HAP-1 (cell line): Measurements from ENCODE around the gene CPEB3.
"Not testable (repeated sequence)": the region's sequence is repeated elsewhere in the genome, so short reads cannot be mapped to it uniquely, and the experiment has no call there.

Experiments used
- DNase-seq, 2 experiments: peaks; one replicate each; pipeline ENCODE4 v3.0.0-alpha.2; 2016 to 2020; ENCODE audit warnings: low spot score in 2 of 2
- H3K27me3 ChIP-seq: fragments of 250-450 bp; sonication (Bioruptor Pico); 2 replicates; pipeline ENCODE4 v1.5.1; 2020; ENCODE audit warnings: low read depth, mild to moderate bottlenecking, moderate library complexity
- H3K36me3 ChIP-seq: fragments of 250-450 bp; sonication (Bioruptor Pico); replicated peaks from 2 replicates; pipeline ENCODE4 v1.5.1; 2020; ENCODE audit warnings: mild to moderate bottlenecking
- H3K4me1 ChIP-seq: fragments of 250-450 bp; sonication (Bioruptor Pico); 2 replicates; pipeline ENCODE4 v1.5.1; 2020; ENCODE audit warnings: mild to moderate bottlenecking
- H3K4me3 ChIP-seq: fragments of 250-450 bp; sonication (Bioruptor Pico); 2 replicates; pipeline ENCODE4 v1.5.1; 2020; ENCODE audit warnings: mild to moderate bottlenecking, moderate library complexity
- H3K9me3 ChIP-seq: fragments of 250-450 bp; sonication (Bioruptor Pico); 2 replicates; pipeline ENCODE4 v1.5.1; 2020; ENCODE audit warnings: mild to moderate bottlenecking, moderate library complexity
- in situ Hi-C: fragments of 300-500 bp; cut with MboI; formaldehyde crosslinking; loops from 3 replicates; pipeline ENCODE4 v1.14.3; 2020; ENCODE audit warnings: low sequenced_read_pairs, inconsistent platforms, mixed read lengths

CPEB3 gene

DNA sequence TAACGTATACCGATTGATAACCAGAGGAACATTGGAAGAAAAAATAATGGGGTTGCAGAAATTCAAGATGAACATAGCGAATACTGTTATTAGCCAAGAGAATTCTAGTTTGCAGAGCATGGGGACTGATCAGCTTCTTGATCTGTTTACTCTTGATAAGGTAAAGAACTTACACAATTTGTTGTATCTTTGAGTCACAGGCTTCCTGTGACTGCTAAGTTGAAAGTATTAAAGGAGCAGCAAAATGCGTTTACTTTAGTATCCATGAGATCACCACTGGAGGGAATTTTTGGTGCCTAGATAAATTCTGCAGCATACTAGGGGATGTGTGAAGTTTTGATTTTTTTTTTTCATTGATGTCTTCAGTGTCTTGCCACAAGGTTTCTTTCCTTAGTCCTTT lies 263.7 kb downstream of the CPEB3 start:
- in situ Hi-C loops: no loop called here
- Histone ChIP-seq H3K36me3 (peaks cover 32% of the 10 kb centered on the region), H3K4me3 (no peak overlapping the region), H3K9me3 (no peaks in the 10 kb centered on the region), H3K4me1 (peaks cover 4% of the 10 kb centered on the region; the same call in 1 of the 2 replicates), H3K27me3 (no peaks in the 10 kb centered on the region)
- DNase-seq: no peak

DNA sequence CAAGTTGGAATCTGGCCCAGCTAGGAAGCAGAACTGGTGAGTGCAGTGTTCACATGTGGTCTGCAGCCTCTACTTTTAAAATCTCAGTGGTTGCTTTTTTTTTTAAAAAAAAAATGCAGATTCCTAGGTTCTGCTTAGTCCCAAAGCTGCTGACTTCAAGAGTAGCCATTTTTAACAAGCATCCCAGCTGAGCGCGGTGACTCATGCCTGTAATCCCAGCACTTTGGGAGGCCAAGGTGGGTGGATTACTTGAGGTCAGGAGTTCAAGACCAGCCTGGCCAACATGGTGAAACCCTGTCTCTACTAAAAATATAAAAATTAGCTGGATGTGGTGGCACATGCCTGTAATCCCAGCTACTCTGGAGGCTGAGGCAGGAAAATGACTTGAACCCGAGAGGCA lies 265.5 kb downstream of the CPEB3 start:
- H3K36me3 ChIP-seq: peaks cover 39% of the 10 kb centered on the region
- DNase-seq, H3K9me3 ChIP-seq, H3K4me3 ChIP-seq, H3K27me3 ChIP-seq, in situ Hi-C loops, H3K4me1 ChIP-seq: not testable (repeated sequence)

DNA sequence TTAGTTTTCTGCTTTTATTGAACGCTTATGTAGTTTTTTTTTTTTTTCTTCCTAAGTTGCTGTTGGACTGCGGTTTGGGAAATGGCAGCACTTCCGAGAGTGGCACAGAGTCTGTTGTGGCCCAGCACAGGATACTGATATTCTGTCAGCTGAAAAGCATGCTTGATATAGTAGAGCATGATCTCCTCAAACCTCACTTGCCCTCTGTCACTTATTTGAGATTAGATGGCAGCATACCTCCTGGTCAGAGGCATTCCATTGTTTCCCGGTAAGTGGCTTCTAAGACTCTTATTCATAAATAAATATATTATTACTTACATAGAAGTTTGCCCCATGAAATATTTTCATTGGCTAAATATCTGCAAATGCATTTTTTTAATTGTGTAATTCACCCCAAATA lies 266.2 kb downstream of the CPEB3 start:
- in situ Hi-C loops: no loop called here
- Histone ChIP-seq H3K27me3 (no peaks in the 10 kb centered on the region), H3K4me1 (peaks cover 4% of the 10 kb centered on the region; the same call in 1 of the 2 replicates), H3K36me3 (peaks cover 35% of the 10 kb centered on the region), H3K9me3 (no peaks in the 10 kb centered on the region), H3K4me3 (no peak overlapping the region)
- no peak for DNase-seq

DNA sequence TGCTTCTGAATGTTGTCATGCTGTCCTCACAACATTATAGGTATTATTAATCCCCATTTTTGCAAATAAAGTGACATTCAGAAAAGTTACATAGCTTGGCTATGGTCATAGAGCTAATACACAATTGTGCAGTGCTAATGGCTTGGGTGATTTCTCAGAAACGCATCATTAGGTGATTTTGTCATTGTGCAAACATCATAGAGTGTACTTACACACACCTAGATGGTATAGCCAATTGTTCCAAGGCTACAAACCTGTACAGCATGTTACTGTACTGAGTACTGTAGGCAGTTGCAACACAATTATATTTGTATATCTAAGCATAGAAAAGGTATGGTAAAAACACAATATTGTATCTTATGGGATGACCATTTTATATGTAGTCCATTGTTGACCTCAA lies 276.3 kb downstream of the CPEB3 start:
- H3K4me1 ChIP-seq: no peaks in the 10 kb centered on the region; the same call in 1 of the 2 replicates
- DNase-seq: no peak
- H3K4me3 ChIP-seq: no peak overlapping the region
- H3K36me3 ChIP-seq: peaks cover 36% of the 10 kb centered on the region
- H3K9me3 ChIP-seq: no peaks in the 10 kb centered on the region
- in situ Hi-C loops: no loop called here
- no peaks in the 10 kb centered on the region for H3K27me3 ChIP-seq

DNA sequence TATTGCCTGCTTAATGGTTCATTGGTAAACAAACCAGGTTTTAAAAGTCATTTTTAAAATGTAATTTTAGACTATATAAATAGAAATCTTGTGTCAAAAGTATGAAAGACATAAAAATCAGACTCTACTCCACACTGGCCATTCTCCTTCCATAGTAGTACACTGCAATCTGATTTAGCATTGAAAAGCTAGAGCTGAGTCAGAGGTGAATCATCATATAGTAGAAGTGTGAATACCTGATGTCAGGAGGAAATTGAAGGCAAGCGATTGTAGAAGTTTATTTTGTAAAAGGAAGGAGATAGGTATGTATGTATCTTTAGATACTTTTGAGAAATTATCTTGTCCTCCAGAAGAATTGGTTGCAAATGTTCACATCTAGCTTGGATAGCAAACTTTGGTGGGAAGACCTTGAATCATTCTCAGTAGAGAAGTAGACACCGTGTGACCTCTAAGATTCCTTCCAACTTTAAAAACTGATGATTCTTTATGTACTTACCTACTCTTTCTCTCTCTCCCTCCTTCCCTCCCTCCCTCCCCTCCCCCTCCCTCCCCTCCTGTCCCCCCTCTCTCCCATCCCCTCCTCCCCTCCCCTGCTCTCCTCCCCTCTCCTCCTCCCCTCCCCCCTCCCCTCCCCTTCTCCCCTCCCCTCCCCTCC lies 279.2 kb downstream of the CPEB3 start:
- H3K36me3 ChIP-seq: peaks cover 26% of the 10 kb centered on the region
- no peaks in the 10 kb centered on the region for H3K27me3 ChIP-seq
- in situ Hi-C loops: no loop called here
- H3K9me3 ChIP-seq: no peaks in the 10 kb centered on the region
- DNase-seq: no peak
- no peaks in the 10 kb centered on the region; the same call in 1 of the 2 replicates for H3K4me1 ChIP-seq
- H3K4me3 ChIP-seq: no peak overlapping the region

DNA sequence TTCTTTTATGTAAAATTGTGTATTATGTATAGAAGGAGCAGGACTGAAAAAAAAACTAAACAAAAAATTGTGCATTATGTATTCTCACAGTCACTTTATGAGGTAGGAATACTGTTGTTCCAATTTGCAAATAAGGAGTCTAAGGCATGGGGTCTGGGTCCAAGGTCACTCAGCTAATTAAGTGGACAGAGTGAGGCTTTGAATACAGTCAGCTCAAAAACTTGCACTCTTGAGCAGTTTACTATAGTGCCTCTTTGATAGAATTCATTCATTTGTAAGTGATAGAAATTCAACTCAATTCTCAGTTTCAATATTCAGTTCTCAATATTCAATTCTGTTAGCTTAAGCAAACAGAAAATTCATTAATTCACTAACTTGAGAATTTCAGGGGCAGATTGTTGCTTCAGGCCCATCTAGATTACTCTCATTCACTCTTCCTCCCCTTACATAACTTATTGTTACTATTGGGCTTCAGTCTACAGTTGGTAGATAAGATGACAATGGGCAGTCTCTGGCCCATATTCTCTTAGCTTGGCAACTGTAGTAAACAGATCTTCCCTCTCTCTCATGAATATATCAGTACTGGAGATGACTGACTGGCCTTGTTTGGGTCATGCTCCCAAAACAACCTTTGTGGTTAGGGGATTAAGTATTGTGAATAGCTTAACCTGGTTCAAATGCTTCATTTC lies 280.7 kb downstream of the CPEB3 start:
- no peaks in the 10 kb centered on the region for H3K27me3 ChIP-seq
- H3K4me3 ChIP-seq: no peak overlapping the region
- in situ Hi-C loops: no loop called here
- DNase-seq: no peak
- H3K36me3 ChIP-seq: peaks cover 26% of the 10 kb centered on the region
- H3K9me3 ChIP-seq: no peaks in the 10 kb centered on the region
- H3K4me1 ChIP-seq: no peaks in the 10 kb centered on the region; the same call in 1 of the 2 replicates

DNA sequence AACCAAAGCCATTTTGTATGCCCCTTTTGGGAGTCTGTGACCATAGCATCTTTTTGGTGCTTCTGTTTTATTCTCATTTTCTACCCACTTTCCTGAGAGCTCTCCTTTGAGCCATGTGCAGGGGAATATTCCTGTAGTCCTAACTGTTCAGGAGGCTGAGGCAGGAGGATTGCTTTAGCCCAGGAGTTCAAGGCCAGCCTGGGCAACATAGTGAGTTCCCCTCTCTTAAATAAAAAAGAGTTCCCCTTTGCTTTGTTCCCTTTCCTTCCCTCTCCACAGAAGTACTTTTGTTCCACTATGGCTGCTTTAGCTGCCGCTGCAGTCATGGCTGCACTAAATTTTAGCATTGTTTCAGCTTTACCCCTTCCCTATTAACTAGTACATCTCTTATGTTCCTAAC lies 281.4 kb downstream of the CPEB3 start:
- peaks cover 24% of the 10 kb centered on the region for H3K36me3 ChIP-seq
- no peak for DNase-seq
- in situ Hi-C loops: no loop called here

DNA sequence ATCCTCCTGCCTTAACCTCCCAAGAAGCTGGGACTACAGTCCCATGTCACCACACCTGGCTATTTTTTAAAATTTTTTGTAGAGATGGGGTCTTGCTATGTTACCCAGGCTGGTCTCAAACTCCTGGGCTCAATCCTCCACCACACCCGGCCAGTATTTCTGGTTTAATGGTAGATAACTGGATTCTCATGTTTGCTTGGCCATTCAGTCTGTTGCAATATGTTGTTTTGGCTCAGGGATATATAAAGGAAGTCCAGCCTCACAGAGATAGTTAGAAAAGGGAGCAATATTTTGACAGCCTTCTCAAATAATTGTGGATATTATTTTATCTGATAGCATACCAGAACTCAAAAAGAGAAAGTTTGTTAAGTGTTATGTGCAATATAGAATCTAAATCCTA lies 284.9 kb downstream of the CPEB3 start:
- Histone ChIP-seq H3K4me3 (no peak overlapping the region), H3K9me3 (no peaks in the 10 kb centered on the region), H3K36me3 (peaks cover 21% of the 10 kb centered on the region), H3K27me3 (no peaks in the 10 kb centered on the region), H3K4me1 (no peaks in the 10 kb centered on the region; the same call in 1 of the 2 replicates)
- DNase-seq: no peak
- in situ Hi-C loops: no loop called here

More for the DNA sequence above, 281.4 kb downstream of the CPEB3 start:
- Histone ChIP-seq H3K4me3 (no peak overlapping the region), H3K4me1 (no peaks in the 10 kb centered on the region; the same call in 1 of the 2 replicates), H3K9me3 (no peaks in the 10 kb centered on the region), H3K27me3 (no peaks in the 10 kb centered on the region)

DNA sequence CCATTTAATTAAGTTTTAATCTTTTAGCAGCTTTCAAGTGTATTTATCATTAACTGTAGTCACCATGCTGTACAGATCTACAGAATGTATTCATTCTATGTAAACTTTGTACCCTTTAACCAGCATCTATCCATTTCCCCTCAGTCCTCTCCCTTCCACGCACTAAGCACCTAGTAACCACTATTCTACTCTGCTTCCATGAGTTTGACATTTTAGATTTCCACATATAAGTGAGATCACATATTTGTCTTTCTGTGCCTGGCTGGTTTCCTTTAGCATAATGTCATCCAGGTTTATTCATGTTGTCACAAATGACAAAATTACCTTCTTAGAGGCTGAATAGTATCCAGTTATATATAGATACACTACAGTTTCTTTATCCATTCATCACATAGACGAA lies 287.6 kb downstream of the CPEB3 start:
- no peaks in the 10 kb centered on the region for H3K4me1 ChIP-seq
- DNase-seq: no peak
- peaks cover 20% of the 10 kb centered on the region for H3K36me3 ChIP-seq
- in situ Hi-C loops: no loop called here
- no peak overlapping the region for H3K4me3 ChIP-seq
- H3K9me3 ChIP-seq: no peaks in the 10 kb centered on the region
- H3K27me3 ChIP-seq: no peaks in the 10 kb centered on the region

DNA sequence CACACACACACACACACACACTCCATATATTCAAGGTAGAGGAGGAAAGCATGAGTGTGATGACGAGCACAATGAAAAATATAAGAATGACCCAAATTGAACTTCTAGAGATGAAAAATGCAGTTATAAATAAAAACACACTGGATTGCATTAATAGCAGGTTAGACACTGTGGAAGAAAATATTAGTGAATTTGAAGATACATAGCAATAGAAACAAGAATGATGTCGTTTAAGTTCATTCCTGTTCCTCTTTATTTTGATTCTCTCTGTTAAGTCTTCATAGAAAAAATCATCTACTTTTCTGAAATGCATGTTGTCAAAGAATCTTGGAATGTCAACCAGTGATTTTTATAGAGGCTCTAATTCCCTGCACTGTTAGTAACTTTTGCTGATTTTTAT lies 288.9 kb downstream of the CPEB3 start:
- Histone ChIP-seq H3K4me1 (no peaks in the 10 kb centered on the region), H3K9me3 (no peaks in the 10 kb centered on the region), H3K27me3 (no peaks in the 10 kb centered on the region), H3K4me3 (no peak overlapping the region), H3K36me3 (peaks cover 29% of the 10 kb centered on the region)
- in situ Hi-C loops: no loop called here
- no peak for DNase-seq

DNA sequence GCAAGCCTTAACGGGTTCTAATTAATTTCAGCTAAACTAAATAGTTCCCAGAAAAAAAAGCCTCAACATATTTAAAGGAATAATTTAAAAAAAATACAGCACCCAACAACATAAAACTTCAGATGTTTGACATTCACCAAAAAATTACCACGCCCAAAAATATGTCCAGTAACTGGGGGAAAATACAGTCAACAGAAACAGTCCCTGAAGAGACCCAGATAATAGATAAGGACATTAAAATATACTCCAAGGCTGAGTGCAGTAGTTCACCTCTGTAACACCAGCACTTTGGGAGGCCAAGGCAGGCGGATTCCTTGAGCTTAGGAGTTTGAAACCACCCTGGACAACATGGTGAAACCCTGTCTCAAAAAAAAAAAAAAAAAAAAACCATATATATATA lies 289.3 kb downstream of the CPEB3 start:
- in situ Hi-C loops: no loop called here
- H3K36me3 ChIP-seq: peaks cover 33% of the 10 kb centered on the region

More for the DNA sequence above, 289.3 kb downstream of the CPEB3 start:
- H3K27me3 ChIP-seq: no peaks in the 10 kb centered on the region
- no peak overlapping the region for H3K4me3 ChIP-seq
- no peaks in the 10 kb centered on the region for H3K4me1 ChIP-seq
- H3K9me3 ChIP-seq: no peaks in the 10 kb centered on the region
- DNase-seq: no peak
